ENCODE results near the gene STPG3. TPM values are rescaled to one million over a fixed set of nuclear protein-coding genes. Genes with fewer than 3 reads are reported as not detected.

STPG3 gene
- total RNA-seq, 1 donor from 2014 or later: not detected

DNA sequence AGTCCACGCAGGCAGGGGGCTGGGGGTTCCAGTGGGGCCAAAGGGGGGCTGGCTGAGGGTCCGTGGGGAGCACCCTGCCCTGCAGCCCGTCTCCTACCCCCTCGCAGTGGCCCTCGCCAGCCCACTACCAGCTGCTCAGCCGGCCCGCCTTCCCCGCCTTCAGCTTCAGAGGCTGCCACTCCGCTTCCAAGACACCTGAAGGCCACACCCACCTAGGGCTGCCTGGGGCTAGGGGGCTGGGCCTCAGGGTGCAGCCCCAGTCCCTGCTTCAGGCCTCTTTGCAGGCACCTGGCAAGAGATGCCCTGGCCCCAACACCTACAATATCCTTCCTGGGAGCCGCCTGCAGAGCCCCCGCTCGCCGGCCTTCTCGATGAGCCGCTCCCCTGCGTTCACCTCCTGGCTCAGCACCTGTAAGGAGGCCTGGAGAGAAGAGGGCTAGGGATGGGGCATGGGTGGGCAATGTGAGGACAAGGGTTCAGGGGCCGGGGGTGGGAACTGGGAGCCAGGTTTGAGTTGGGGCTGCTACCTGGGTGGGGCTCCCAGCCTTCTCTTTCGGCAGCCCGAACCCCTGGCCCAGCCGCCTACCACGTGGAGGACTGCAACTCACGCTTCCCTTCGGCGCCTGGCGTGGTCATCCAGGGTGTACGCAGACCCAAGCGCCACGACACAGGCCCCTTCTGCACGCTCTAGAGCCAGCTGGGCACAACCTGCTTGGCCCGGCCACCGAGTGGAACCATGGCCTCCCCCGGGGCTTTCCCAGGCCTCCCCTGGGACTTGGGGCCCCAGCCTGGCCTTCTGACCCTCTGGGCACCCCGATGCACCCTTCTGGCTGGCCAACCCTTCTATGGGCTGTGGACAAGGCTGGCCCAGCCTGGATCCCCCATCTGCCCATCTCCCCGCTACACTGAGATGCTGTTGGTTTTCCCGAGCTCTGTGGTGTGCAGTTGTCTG, 1.7 kb downstream of the STPG3 start:
- Histone ChIP-seq H3K4me1 (peaks cover 10 to 20% of the 10 kb centered on the region in 2 donors), H3K4me3 (no peak overlapping the region), H3K36me3 (peaks cover 0 to 7% of the 10 kb centered on the region in 2 donors), H3K9me3 (no peaks in the 10 kb centered on the region), H3K27ac (no peak overlapping the region), H3K27me3 (no peaks in the 10 kb centered on the region)
- TF ChIP-seq, protein P1, sequence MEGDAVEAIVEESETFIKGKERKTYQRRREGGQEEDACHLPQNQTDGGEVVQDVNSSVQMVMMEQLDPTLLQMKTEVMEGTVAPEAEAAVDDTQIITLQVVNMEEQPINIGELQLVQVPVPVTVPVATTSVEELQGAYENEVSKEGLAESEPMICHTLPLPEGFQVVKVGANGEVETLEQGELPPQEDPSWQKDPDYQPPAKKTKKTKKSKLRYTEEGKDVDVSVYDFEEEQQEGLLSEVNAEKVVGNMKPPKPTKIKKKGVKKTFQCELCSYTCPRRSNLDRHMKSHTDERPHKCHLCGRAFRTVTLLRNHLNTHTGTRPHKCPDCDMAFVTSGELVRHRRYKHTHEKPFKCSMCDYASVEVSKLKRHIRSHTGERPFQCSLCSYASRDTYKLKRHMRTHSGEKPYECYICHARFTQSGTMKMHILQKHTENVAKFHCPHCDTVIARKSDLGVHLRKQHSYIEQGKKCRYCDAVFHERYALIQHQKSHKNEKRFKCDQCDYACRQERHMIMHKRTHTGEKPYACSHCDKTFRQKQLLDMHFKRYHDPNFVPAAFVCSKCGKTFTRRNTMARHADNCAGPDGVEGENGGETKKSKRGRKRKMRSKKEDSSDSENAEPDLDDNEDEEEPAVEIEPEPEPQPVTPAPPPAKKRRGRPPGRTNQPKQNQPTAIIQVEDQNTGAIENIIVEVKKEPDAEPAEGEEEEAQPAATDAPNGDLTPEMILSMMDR (IDR thresholded peaks at IDR 0.05): no peak
- DNase-seq (ENCODE audit: low spot score in 2 of 2): no peak
- intact Hi-C loops (cut with DNase I): no loop called here

DNA sequence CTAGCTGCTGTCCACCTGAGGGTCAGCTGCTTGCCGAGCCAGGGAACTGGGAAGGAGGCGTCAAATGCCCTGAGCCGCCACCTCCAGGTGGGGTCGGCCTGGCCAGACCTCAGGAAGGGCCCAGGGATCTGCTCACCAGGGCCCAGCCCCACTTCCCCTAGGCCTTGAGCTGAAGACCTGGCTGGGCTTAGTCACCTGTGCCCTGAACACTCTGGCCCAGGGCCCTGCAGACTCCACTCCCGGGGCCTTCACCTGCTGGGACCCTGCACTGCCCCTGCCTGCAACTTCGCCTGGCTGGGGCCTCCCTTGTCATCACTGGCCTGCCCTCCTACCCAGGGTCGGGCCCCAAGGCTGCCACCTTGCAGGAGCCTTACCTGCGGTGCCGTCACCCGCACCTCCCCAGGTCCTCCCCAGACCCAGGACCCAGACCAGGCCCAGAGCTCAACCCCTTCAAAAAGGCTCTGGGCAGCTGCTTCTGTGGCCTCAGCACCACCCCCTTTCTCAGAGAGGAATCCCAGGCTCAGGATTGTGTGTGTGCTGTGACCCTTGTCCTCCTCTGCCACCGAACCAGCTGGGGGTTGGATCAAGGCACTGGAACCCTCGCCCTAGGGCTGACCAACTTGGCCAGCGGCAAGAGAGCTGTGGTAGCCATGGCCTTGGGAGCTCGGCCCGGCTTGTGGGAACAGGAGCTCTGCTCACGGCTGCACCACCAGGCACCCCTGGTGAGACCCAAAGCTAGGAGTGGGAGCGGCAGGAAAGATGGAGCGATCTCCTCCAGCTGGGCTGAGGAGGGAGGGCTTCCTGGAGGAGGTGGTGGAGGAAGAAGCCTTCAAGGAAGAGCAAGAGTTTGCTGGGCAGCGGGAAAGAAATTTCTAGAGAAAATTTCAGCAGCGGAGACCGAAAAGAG, 2.9 kb downstream of the STPG3 start:
- no peak for DNase-seq (ENCODE audit: low spot score in 2 of 2)
- TF ChIP-seq, protein P1 (IDR thresholded peaks at IDR 0.05): no peak
- Histone ChIP-seq H3K27me3 (no peaks in the 10 kb centered on the region), H3K36me3 (peaks cover 0 to 17% of the 10 kb centered on the region in 2 donors), H3K27ac (peak overlapping the region in 1 of 2 donors; percentile 43), H3K4me1 (peaks cover 10 to 20% of the 10 kb centered on the region in 2 donors), H3K9me3 (no peaks in the 10 kb centered on the region), H3K4me3 (peak overlapping the region; percentile 88 to 98)
- intact Hi-C loops (cut with DNase I): loop anchor here (2.0 kb wide), 1 partner anchor 23 kb away; the partner anchor contains the start of gene TOR4A

DNA sequence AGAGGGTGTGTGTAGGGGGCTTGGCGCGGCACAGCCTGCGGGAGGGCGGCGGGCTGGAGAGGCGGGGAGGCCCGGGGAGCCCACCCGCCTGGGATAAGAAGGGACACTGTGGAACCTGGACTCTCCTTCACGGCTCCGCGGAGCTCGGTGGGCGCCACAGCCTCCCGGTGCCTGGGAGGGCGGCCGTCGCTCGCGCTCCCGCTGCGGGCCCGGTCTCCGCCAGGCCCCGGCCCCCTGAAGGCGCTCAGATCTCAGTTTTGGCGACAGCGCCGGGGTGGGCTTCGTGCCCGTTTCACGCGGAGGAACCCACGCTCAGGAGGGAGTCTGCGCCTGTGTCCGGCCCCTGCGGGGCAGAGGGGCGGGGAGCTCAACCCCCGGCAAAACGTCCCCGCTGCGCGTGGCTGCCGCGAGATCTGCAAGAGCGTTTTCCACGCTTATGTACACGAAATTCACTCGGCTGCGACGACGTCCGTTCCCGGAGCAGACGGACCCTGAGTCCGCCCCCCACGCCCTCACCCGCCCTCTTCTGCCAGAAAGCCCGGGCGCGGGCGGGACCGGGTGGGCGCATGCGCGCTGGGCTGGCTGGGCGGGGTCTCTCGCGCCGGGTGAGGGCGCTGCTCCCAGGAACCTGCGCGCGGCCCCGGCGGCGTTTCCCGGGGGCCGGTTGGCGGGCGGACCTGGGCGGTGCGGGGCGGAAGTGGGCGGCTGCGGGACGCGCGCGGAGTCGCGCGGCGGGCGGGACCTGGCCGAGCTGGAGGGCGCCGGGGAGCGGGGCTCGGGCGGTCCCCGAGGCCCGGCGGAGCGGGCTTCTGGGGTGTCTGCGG, 3.8 kb downstream of the STPG3 start, which contains the start of gene NELFB:
NELFB (plus strand) TSS at position 704 of the 824 bp plus-strand sequence.
- H3K27me3 ChIP-seq: no peaks in the 10 kb centered on the region
- no peaks in the 10 kb centered on the region for H3K9me3 ChIP-seq
- peaks cover 10 to 20% of the 10 kb centered on the region in 2 donors for H3K4me1 ChIP-seq
- intact Hi-C loops (cut with DNase I): loop anchor here (1.0 to 2.0 kb wide), 2 partner anchors 14 to 22 kb away; partner anchors contain the start of genes TOR4A and TUBB4B
- TF ChIP-seq, protein P1 (IDR thresholded peaks at IDR 0.05): peak in 1 of 3 experiments; percentile 28
- peaks cover 0 to 21% of the 10 kb centered on the region in 2 donors for H3K36me3 ChIP-seq
- peak within 1 kb of the TSS; percentile 88 to 98 for H3K4me3 ChIP-seq
- peak; percentile 42 to 95 for DNase-seq (ENCODE audit: low spot score in 2 of 2)
- H3K27ac ChIP-seq: peak within 1 kb of the TSS; percentile 50 to 72

DNA sequence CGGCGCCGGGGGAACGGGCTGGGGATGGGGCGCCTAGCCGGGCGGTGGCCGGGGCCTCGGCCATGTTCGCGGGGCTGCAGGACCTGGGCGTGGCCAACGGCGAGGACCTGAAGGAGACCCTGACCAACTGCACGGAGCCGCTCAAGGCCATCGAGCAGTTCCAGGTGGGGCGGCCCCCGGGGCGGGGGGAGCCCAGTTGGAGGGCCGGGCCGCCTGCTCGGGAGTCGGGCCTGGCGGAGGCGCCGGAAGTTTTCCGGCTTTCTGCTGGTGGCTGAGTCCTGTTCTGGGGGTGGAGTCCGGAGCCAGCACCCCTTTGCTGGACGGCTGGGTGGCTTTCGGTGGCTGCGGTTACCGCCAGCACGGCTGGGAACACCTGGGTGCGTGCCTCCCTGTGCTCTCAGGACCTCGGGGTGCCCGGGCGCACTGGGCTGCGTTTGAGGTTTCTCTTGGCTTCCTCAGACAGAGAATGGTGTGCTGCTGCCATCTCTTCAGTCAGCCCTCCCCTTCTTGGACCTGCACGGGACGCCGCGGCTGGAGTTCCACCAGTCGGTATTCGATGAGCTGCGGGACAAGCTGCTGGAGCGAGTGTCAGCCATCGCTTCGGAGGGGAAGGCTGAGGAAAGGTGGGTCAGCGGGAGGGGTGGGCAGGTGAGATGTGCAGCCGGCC, 4.5 kb downstream of the STPG3 start:
- H3K27me3 ChIP-seq: no peaks in the 10 kb centered on the region
- H3K4me3 ChIP-seq: peak overlapping the region; percentile 88 to 98
- H3K4me1 ChIP-seq: peaks cover 10 to 20% of the 10 kb centered on the region in 2 donors
- intact Hi-C loops (cut with DNase I): loop anchor here (1.0 to 2.0 kb wide), 2 partner anchors 14 to 21 kb away; partner anchors contain the start of genes TOR4A and TUBB4B
- DNase-seq (ENCODE audit: low spot score in 2 of 2): no peak
- H3K27ac ChIP-seq: peak overlapping the region; percentile 50 to 72
- TF ChIP-seq, protein P1 (IDR thresholded peaks at IDR 0.05): no peak
- peaks cover 5 to 21% of the 10 kb centered on the region in 2 donors for H3K36me3 ChIP-seq
- no peaks in the 10 kb centered on the region for H3K9me3 ChIP-seq

Measured in ascending aorta (tissue), 2 donors.